DND-41 (cell line): Measurements from ENCODE around the gene SLC38A11.

ENCODE experiments used
- EZH2 ChIP-seq: IDR thresholded peaks from 3 replicates; pipeline ENCODE4 v1.6.1; 2012; ENCODE audit warnings: borderline replicate concordance, low read depth, mild to moderate bottlenecking, moderate library complexity, low read length, inconsistent platforms; ENCODE audit not compliant: severe bottlenecking
- TF ChIP-seq, protein P1 (sequence below): IDR thresholded peaks from 2 replicates; pipeline ENCODE4 v1.5.1; 2012; ENCODE audit warnings: borderline replicate concordance, low read length, moderate library complexity, mild to moderate bottlenecking; ENCODE audit not compliant: poor library complexity, severe bottlenecking; ENCODE audit errors: extremely low read depth

DNA sequence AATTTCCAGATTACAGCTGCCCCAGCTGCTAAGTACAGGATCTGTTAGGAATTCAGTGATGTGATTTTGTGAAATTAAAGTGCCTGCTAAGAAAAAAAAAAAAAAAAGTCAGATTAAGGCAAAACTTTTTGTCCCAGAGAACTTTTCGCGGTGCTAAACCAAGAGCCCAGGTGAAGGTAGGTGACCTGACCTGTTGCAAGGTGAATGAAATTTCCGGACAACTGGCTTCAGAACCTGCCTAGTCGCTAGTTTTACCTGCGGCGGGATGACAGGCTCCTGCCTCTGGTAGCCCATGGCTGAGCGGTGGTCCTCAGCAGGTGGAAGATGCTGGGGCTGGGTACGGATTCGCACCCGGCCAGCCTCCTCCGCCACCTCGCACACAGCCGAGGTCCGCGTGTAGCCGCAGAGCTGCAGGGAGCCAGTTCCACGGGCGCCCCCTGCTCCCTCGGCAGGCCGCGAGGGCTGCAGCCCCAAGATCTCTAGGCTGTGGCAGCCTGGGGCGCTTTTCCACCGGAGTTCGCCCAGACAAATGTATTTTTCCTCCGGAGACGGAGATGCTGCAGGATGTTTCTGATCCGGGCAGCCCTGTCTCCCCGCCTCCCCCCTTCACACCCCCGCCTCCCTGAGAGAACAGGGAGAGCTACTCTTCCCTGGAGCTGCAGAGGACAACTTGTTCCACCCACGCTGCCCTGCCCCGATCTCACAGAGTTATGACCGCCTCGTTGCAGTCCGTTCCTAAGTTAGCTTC lies at the start of gene SLC38A11:
- TF ChIP-seq, protein P1, sequence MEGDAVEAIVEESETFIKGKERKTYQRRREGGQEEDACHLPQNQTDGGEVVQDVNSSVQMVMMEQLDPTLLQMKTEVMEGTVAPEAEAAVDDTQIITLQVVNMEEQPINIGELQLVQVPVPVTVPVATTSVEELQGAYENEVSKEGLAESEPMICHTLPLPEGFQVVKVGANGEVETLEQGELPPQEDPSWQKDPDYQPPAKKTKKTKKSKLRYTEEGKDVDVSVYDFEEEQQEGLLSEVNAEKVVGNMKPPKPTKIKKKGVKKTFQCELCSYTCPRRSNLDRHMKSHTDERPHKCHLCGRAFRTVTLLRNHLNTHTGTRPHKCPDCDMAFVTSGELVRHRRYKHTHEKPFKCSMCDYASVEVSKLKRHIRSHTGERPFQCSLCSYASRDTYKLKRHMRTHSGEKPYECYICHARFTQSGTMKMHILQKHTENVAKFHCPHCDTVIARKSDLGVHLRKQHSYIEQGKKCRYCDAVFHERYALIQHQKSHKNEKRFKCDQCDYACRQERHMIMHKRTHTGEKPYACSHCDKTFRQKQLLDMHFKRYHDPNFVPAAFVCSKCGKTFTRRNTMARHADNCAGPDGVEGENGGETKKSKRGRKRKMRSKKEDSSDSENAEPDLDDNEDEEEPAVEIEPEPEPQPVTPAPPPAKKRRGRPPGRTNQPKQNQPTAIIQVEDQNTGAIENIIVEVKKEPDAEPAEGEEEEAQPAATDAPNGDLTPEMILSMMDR, result no peak
- TF ChIP-seq EZH2, result no peak
